Glutamatergic neuron (in vitro differentiated cells): ENCODE data around the gene FAM221B. TPM values are rescaled to one million over a fixed set of nuclear protein-coding genes. Genes with fewer than 3 reads are reported as not detected.

Experiments
- DNase-seq: peaks from one replicate; pipeline ENCODE4 v3.0.0; 2022
- H3K27ac Mint-ChIP-seq: one replicate; pipeline ENCODE4 v1.8.0; 2020; ENCODE audit warnings: mild to moderate bottlenecking, mixed read lengths, inconsistent platforms; ENCODE audit not compliant: unreplicated experiment
- H3K27me3 Mint-ChIP-seq: one replicate; pipeline ENCODE4 v1.8.0; 2020; ENCODE audit warnings: mild to moderate bottlenecking, moderate library complexity, mixed read lengths, inconsistent platforms; ENCODE audit not compliant: unreplicated experiment
- H3K36me3 Mint-ChIP-seq: one replicate; pipeline ENCODE4 v1.8.0; 2020; ENCODE audit warnings: mild to moderate bottlenecking, mixed read lengths, inconsistent platforms; ENCODE audit not compliant: unreplicated experiment
- H3K4me1 Mint-ChIP-seq: one replicate; pipeline ENCODE4 v1.8.0; 2020; ENCODE audit warnings: mild to moderate bottlenecking, low read depth, mixed read lengths, inconsistent platforms; ENCODE audit not compliant: unreplicated experiment
- H3K4me3 Mint-ChIP-seq: one replicate; pipeline ENCODE4 v1.8.0; 2020; ENCODE audit warnings: mild to moderate bottlenecking, mixed read lengths, inconsistent platforms; ENCODE audit not compliant: unreplicated experiment
- H3K9me3 Mint-ChIP-seq: one replicate; pipeline ENCODE4 v1.8.0; 2020; ENCODE audit warnings: mild to moderate bottlenecking, moderate library complexity, mixed read lengths, inconsistent platforms; ENCODE audit not compliant: unreplicated experiment
- total RNA-seq: library from RNA; stranded (reverse); fragmentation: NEBNext Ultra II Directional; extraction: Animal tissue kit (Norgen Biotek cat#: 25700); gene quantifications from one replicate; pipeline ENCODE4 v1.2.1, GENCODE V29; 2021; ENCODE audit not compliant: unreplicated experiment
- TF ChIP-seq, protein P1 (sequence below): fragments of 200-600 bp; sonication (generic); IDR thresholded peaks from one replicate; pipeline ENCODE4 v1.5.0; 2021; ENCODE audit not compliant: partially characterized antibody, unreplicated experiment

The FAM221B gene
- total RNA-seq, 1 donor from 2014 or later: not detected

GRCh38 chr9:35822926-35823325, 5.6 kb downstream of the FAM221B start:
- Mint-ChIP-seq H3K9me3 (peaks cover 4% of the 10 kb centered on the region), H3K27ac (no peak overlapping the region), H3K36me3 (peaks cover 5% of the 10 kb centered on the region), H3K4me3 (no peak overlapping the region), H3K4me1 (peaks cover 17% of the 10 kb centered on the region), H3K27me3 (peaks cover 6% of the 10 kb centered on the region)
- no peak for DNase-seq
- TF ChIP-seq, protein P1, sequence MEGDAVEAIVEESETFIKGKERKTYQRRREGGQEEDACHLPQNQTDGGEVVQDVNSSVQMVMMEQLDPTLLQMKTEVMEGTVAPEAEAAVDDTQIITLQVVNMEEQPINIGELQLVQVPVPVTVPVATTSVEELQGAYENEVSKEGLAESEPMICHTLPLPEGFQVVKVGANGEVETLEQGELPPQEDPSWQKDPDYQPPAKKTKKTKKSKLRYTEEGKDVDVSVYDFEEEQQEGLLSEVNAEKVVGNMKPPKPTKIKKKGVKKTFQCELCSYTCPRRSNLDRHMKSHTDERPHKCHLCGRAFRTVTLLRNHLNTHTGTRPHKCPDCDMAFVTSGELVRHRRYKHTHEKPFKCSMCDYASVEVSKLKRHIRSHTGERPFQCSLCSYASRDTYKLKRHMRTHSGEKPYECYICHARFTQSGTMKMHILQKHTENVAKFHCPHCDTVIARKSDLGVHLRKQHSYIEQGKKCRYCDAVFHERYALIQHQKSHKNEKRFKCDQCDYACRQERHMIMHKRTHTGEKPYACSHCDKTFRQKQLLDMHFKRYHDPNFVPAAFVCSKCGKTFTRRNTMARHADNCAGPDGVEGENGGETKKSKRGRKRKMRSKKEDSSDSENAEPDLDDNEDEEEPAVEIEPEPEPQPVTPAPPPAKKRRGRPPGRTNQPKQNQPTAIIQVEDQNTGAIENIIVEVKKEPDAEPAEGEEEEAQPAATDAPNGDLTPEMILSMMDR: no peak

DNA sequence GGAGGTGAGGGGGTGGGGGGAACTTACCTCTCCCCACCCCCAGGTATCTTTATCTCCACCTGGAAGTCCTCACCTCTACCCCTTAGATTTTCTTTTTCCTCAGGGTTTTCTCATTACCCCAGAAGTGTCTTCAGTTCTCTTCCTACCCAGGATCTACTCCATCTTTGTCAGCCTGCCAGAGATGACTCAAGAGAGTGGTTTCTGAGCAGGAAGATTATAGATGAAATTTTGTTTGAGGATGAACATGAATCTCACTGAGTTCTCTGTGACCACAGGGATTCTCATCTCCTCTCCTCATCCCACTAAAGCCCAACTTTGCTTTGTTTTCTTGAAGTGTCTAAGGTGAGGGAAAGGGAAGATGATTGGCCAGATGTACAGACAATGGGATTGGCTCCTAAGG, 8.5 kb downstream of the FAM221B start:
- Mint-ChIP-seq H3K4me1 (peaks cover 31% of the 10 kb centered on the region), H3K27me3 (peaks cover 14% of the 10 kb centered on the region), H3K36me3 (peaks cover 5% of the 10 kb centered on the region), H3K27ac (no peak overlapping the region), H3K4me3 (no peak overlapping the region), H3K9me3 (peaks cover 10% of the 10 kb centered on the region)
- TF ChIP-seq, protein P1: no peak
- DNase-seq: no peak

- Mint-ChIP-seq H3K4me1 (peaks cover 41% of the 10 kb centered on the region), H3K27ac (peak overlapping the region; percentile 96), H3K36me3 (peaks cover 5% of the 10 kb centered on the region), H3K27me3 (peaks cover 19% of the 10 kb centered on the region), H3K9me3 (peaks cover 15% of the 10 kb centered on the region), H3K4me3 (peak overlapping the region; percentile 81)
- TF ChIP-seq, protein P1: no peak
- DNase-seq: no peak
Observed at GRCh38 chr9:35818341-35818740, 10.2 kb downstream of the FAM221B start.

DNA sequence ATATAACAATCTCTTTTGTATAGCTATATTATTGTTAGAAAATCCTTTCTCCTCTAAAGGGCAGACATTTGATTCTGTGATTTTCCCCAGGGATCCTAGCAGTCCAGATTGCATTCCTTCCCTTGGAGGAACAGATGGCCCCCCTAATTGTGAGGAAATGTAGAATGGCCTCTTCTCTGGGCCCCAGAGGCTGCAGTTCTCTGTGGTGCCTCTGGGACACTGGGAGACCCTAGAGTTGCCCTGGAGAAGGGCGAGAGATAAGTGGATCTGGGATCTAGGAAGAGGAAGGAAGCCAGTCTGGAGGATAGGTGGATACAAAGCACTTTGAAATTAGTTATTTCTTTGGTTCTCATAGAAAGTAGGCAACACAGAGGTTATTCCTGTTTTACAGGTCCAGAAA, 11.8 kb downstream of the FAM221B start:
- Mint-ChIP-seq H3K4me3 (peak overlapping the region; percentile 81), H3K36me3 (no peaks in the 10 kb centered on the region), H3K4me1 (peaks cover 48% of the 10 kb centered on the region), H3K27me3 (peaks cover 19% of the 10 kb centered on the region), H3K9me3 (peaks cover 16% of the 10 kb centered on the region), H3K27ac (peak overlapping the region; percentile 96)
- TF ChIP-seq, protein P1: peak; percentile 66
- peak; percentile 78 for DNase-seq

- Mint-ChIP-seq H3K9me3 (peaks cover 17% of the 10 kb centered on the region), H3K4me1 (peaks cover 51% of the 10 kb centered on the region), H3K27me3 (peaks cover 21% of the 10 kb centered on the region), H3K36me3 (no peaks in the 10 kb centered on the region), H3K27ac (peak within 1 kb of the TSS; percentile 91), H3K4me3 (peak within 1 kb of the TSS; percentile 83)
- peak; percentile 95 for DNase-seq
- TF ChIP-seq, protein P1: peak; percentile 6
Observed at GRCh38 chr9:35814841-35815543, 13.5 kb downstream of the FAM221B start, which contains the start of gene HINT2. Gene HINT2 (minus strand): TSS chr9:35815042. CDS start chr9:35814979, 63 bp downstream.
